Stimulated activated CD4-positive, alpha-beta T cell treated with anti-CD3 and anti-CD28 coated beads, TNF-alpha, amount 100 ng/mL, for 48 hours (primary cell): Measurements from ENCODE around the gene KLK14.

ENCODE experiments used
- DNase-seq, 3 donors: peaks; one replicate each; pipeline ENCODE4 v3.0.0-alpha.2; 2020; ENCODE audit warnings: low read depth in 3 of 3

KLK14 gene

DNA sequence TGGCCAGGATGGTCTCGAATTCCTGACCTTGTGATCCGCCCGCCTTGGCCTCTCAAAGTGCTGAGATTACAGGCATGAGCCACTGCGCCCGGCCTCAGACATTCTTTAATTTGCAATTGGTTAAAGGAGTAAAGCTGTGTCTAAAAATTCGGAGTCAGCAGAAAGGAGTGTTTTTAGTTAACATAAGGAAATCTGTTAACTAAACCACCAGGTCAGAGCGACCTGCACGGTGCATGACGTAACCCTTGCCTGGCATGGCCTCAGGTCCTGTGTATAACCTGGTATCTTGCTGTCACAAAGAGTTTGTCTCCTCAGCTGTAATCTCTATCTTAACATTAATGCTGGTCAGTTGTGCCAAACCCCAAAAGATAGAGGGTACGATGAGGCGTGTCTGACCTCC, 38.4 kb downstream of the KLK14 start:
- DNase-seq, result no peak

DNA sequence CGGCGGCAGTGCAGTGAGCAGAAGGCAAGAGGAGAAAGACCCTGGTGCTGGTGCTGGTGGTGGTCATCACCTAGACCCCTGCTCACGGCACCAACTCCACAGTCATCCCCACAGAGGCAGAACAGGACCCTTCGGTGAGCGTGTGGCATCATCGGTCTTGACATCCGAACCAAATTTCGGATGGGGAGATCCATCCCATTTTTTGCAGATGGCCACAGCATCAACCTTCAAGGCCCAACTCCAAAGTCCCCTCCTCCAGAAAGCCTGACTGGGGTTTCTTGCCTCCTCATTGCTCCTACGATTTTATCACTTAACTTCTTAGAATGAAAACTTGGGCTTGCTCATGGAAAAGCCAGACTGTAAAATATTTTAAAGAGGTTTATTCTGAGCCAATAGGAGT, 39.2 kb downstream of the KLK14 start:
- DNase-seq, result no peak

DNA sequence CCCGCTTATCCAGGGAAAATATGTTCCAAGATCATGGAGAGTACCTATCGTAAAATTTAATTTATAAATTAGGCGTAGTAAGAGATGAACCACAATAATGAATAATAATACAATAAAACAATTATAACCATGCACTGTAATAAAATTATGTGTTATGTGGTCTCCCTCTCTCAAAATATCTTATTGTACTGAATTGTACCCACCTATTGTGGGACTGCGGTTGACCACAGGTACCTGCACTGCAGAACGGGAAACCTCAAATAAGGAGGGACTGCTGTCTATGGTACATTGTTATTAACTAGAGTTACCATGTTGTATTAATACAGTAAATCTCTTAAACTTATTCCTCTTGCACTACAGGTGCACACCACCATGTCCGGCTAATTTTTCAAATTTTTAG, 42.5 kb downstream of the KLK14 start:
- no peak for DNase-seq

DNA sequence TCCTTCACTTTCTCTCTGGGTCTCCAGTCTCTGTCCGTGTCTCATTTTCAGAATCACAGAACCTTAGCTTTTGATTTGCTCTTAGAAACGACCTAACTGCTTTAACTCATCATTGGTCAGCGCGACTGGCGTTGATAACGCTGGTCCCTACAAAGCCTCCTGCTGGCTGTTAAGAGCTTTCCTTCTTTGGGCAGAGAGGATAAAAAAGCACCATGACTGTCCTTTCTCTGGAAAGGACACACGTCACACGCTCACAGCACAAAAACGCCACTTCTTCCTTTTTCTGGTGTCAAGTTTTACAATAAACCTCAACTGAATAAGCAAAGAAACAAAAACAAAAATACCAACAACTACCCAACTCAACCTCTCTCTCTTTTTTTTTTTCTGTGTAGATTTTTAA, 46.2 kb downstream of the KLK14 start:
- DNase-seq, result no peak

DNA sequence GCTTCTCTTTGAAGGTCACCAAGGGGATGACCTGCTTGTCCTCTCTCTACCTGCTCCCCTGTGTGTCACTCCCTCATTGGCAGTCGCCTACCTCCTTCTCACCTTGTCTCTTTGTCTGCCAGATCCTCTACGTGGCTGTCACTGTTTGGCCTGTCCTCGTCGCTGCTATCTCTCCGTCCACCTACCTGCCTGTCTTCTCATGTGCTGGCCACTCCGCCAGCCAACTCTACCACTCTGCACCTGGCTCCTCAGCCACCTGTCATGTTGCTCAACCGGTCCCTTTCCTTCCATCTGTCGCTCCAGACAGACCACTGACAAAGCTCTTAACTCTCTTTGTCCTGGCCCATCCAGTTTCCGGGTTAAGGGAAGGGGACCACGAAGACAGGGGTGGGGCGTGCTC, 48.0 kb downstream of the KLK14 start, which contains the start of gene KLK12:
KLK12 (minus strand) TSS at position 299 of the 400 bp plus-strand sequence. CDS start 381 bp downstream, outside the sequence.
- no peak for DNase-seq

DNA sequence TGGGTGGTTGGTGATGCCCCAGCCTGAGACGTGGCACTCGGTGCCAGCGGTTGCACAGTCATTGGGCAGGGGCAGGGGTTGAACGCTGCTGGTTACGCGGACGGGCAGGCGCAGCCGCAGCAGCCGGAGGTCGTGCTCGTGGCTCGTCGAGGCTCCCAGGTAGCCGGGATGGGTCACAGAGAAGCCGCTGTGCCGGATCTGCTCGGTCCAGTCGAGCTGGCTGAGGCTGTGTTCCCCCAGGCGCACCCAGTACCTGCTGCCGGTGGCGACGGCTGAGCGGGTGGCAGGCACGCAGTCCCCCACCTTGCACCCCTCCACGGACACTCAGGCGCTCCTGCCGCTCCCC, 50.8 kb downstream of the KLK14 start:
- no peak for DNase-seq

DNA sequence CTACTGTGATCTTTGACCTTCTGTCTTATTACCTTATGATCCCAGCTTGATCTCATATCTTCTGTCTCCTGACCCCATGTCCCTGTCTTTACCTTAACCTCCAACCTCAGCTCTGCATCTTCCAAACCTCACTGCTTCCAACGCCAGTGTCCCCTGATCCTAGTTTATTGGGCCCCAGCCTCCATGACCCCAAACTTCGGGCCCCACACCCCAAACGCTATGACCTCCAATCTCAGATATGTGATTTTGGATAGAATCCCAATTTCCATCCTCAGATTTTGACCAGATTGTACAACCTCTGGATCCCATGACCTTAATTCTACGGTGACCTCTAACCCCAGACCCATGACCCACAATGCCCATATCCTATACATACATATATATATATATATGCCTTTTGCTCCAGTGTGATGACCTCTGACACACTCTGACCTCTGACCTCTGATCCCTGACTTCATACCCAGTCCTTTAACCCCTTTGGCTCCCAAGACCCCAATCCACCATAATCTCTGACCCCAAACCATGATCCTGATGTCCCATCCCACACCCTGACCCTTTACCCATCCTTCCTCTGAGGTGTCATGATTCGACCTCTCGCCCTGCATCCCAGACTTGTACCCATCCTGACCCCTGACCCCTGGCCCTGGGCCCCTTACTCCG, 51.3 kb downstream of the KLK14 start:
- DNase-seq, result no peak

DNA sequence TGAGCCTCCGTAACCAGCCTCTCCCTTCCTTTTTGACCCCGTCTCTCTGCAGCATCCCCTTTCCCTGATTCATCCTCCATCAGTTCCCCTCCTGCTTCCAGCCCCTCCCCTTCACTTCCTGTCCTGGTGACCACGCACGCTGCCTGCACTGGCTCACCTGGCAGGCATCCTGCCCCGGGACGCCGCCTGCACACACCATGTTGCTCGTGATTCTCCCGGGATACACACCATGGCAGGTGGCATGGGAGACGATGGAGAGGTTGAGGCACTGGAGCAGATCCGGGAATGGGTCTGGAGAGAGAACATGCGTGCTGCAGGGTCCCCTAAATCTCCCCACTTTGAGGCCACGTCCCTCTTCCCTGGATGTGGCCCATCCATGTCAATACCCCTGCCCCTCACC, 52.1 kb downstream of the KLK14 start:
- no peak for DNase-seq

DNA sequence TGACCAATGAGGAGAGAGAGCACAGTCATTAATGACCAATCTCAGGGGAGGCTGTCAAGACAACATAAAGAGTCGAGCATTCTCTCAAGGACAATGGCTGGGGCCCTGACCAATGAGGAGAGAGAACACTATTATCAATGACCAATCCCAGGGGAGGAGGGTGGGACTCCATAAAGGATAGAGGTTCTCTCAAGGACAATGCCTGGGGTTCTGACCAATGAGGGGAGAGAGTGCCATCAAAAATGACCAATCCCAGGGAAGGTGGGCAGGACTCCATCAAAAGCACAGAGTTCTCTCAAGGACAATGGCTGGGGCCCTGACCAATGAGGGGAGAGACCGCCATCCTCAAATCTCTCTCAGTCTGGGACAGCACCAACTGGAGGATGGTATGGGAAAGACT, 53.0 kb downstream of the KLK14 start:
- DNase-seq, result no peak
